Smooth muscle cell (in vitro differentiated cells): ENCODE measurements around the gene CGB3. TPM values are rescaled to one million over a fixed set of nuclear protein-coding genes. Genes with fewer than 3 reads are reported as not detected.
"Not testable (repeated sequence)": the region's sequence is repeated elsewhere in the genome, so short reads cannot be mapped to it uniquely, and the experiment has no call there.

ENCODE experiments used
- DNase-seq: peaks from one replicate; lab custom pipeline; 2025; ENCODE audit not compliant: unreplicated experiment; lab: John Stamatoyannopoulos, UW
- H2AFZ ChIP-seq: fragments of 200-600 bp; sonication (generic); 2 replicates; pipeline ENCODE4 v1.6.0; 2016; ENCODE audit warnings: antibody characterized with exemption, low read depth, mild to moderate bottlenecking
- H3F3A ChIP-seq: fragments of 200-600 bp; sonication (generic); 2 replicates; pipeline ENCODE4 v1.6.0; 2017; ENCODE audit warnings: antibody characterized with exemption, low read depth
- H3K27ac ChIP-seq: fragments of 200-600 bp; sonication (generic); 2 replicates; pipeline ENCODE4 v1.5.1; 2016; ENCODE audit warnings: low read depth, mild to moderate bottlenecking
- H3K27me3 ChIP-seq: fragments of 200-600 bp; sonication (generic); 2 replicates; pipeline ENCODE4 v1.6.1; 2016; ENCODE audit warnings: low read depth, mild to moderate bottlenecking
- H3K36me3 ChIP-seq: fragments of 200-600 bp; sonication (generic); 2 replicates; pipeline ENCODE4 v1.5.1; 2016; ENCODE audit warnings: low read depth
- H3K4me1 ChIP-seq: fragments of 200-600 bp; sonication (generic); 2 replicates; pipeline ENCODE4 v1.5.1; 2016; ENCODE audit warnings: low read depth
- H3K4me2 ChIP-seq: fragments of 200-600 bp; sonication (generic); 2 replicates; pipeline ENCODE4 v1.6.0; 2016; ENCODE audit warnings: mild to moderate bottlenecking
- H3K4me3 ChIP-seq: fragments of 200-600 bp; sonication (generic); 2 replicates; pipeline ENCODE4 v1.5.1; 2016; ENCODE audit warnings: mild to moderate bottlenecking
- H3K79me2 ChIP-seq: fragments of 200-600 bp; sonication (generic); 2 replicates; pipeline ENCODE4 v1.6.0; 2016; ENCODE audit warnings: low read depth, mild to moderate bottlenecking
- H3K9ac ChIP-seq: fragments of 200-600 bp; sonication (generic); 2 replicates; pipeline ENCODE4 v1.6.0; 2016; ENCODE audit warnings: low read depth
- H3K9me3 ChIP-seq: fragments of 200-600 bp; sonication (generic); replicated peaks from 2 replicates; pipeline ENCODE4 v1.5.1; 2016; ENCODE audit warnings: low read depth
- H4K20me1 ChIP-seq: fragments of 200-600 bp; sonication (generic); 2 replicates; pipeline ENCODE4 v1.6.0; 2016; ENCODE audit warnings: low read depth
- WGBS: methylation state at CpG from one replicate; pipeline ENCODE4 v1.1.7; 2016; ENCODE audit warnings: low lambda C conversion rate; 5-methylcytosine and 5-hydroxymethylcytosine counted together
- polyA plus RNA-seq: library from polyadenylated mRNA; unstranded; fragments of >200 nt; fragmentation: Nextera tagmentation; extraction: Ambion mirVana; gene quantifications from 2 replicates; pipeline ENCODE4 v1.2.1, GENCODE V29; 2016
- total RNA-seq: library from RNA; depleted of rRNA; stranded (reverse); fragments of >200 nt; gene quantifications from 2 replicates; pipeline ENCODE4 v1.2.3, GENCODE V29; 2014
- TF ChIP-seq, protein P1 (sequence below): fragments of 200-600 bp; sonication (generic); IDR thresholded peaks from 2 replicates; pipeline ENCODE4 v1.5.1; 2017; ENCODE audit warnings: borderline replicate concordance, mild to moderate bottlenecking, antibody characterized with exemption; ENCODE audit not compliant: insufficient read depth, poor library complexity, severe bottlenecking

The CGB3 gene
- total and polyA plus RNA-seq, 2 experiments from 2014 or later = 0.45 TPM; not detected in 1

- Histone ChIP-seq H2AFZ (no peak overlapping the region), H3K4me1 (no peaks in the 10 kb centered on the region), H3K36me3 (no peaks in the 10 kb centered on the region), H3K9ac (no peak overlapping the region), H3K79me2 (no peaks in the 10 kb centered on the region), H3K27ac (no peak overlapping the region), H3K9me3 (no peaks in the 10 kb centered on the region), H3K4me3 (no peak overlapping the region), H3K27me3 (peaks cover 6% of the 10 kb centered on the region), H3F3A (no peaks in the 10 kb centered on the region), H3K4me2 (no peak overlapping the region), H4K20me1 (no peaks in the 10 kb centered on the region)
- TF ChIP-seq, protein P1, sequence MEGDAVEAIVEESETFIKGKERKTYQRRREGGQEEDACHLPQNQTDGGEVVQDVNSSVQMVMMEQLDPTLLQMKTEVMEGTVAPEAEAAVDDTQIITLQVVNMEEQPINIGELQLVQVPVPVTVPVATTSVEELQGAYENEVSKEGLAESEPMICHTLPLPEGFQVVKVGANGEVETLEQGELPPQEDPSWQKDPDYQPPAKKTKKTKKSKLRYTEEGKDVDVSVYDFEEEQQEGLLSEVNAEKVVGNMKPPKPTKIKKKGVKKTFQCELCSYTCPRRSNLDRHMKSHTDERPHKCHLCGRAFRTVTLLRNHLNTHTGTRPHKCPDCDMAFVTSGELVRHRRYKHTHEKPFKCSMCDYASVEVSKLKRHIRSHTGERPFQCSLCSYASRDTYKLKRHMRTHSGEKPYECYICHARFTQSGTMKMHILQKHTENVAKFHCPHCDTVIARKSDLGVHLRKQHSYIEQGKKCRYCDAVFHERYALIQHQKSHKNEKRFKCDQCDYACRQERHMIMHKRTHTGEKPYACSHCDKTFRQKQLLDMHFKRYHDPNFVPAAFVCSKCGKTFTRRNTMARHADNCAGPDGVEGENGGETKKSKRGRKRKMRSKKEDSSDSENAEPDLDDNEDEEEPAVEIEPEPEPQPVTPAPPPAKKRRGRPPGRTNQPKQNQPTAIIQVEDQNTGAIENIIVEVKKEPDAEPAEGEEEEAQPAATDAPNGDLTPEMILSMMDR = peak; percentile 5
- DNase-seq = no peak
- WGBS = 63% methylated on average over 39 of the region's 41 CpGs
These were observed 4.7 kb downstream of the CGB3 start for GRCh38 chr19:49019242-49019932.

GRCh38 chr19:49018388-49019241, 5.5 kb downstream of the CGB3 start:
- H4K20me1 ChIP-seq, H3F3A ChIP-seq, H2AFZ ChIP-seq, DNase-seq, H3K4me1 ChIP-seq, H3K27ac ChIP-seq, H3K9me3 ChIP-seq, H3K9ac ChIP-seq, H3K27me3 ChIP-seq, H3K36me3 ChIP-seq, H3K79me2 ChIP-seq: not testable (repeated sequence)
- 52% methylated on average over 44 of the region's 50 CpGs for WGBS
- peak overlapping the region; percentile 46 for H3K4me3 ChIP-seq
- H3K4me2 ChIP-seq = peak overlapping the region; percentile 95

GRCh38 chr19:49017666-49018351, 6.3 kb downstream of the CGB3 start:
- no peaks in the 10 kb centered on the region for H3K79me2 ChIP-seq
- H2AFZ ChIP-seq = peak overlapping the region; percentile 1
- peak overlapping the region; percentile 95 for H3K4me2 ChIP-seq
- DNase-seq = peak; percentile 25
- no peaks in the 10 kb centered on the region for H3K36me3 ChIP-seq
- 5% methylated on average over 57 of the region's 62 CpGs for WGBS
- TF ChIP-seq, protein P1 = peak; percentile 36
- peak overlapping the region; percentile 46 for H3K4me3 ChIP-seq
- H3F3A ChIP-seq = no peaks in the 10 kb centered on the region
- H4K20me1 ChIP-seq = no peaks in the 10 kb centered on the region
- H3K4me1 ChIP-seq = no peaks in the 10 kb centered on the region
- no peaks in the 10 kb centered on the region for H3K9me3 ChIP-seq
- H3K27ac ChIP-seq = no peak overlapping the region
- H3K9ac ChIP-seq = no peak overlapping the region
- peaks cover 6% of the 10 kb centered on the region for H3K27me3 ChIP-seq
